GM19463 (cell line): Measurements from ENCODE around the gene SARDH.
"Not testable (repeated sequence)": the region's sequence is repeated elsewhere in the genome, so short reads cannot be mapped to it uniquely, and the experiment has no call there.

Source experiments
- ATAC-seq: cut with Tn5 transposase; IDR thresholded peaks from one replicate; pipeline ENCODE4 v1.9.1; 2021; ENCODE audit warnings: mild to moderate bottlenecking, moderate library complexity; ENCODE audit not compliant: unreplicated experiment

Gene SARDH

GRCh38 chr9:133635533-133636531 is 102.3 kb downstream of the SARDH start, which contains the start of gene DBH:
TSS of gene DBH (plus strand) at chr9:133636363. CDS start at chr9:133636372, 9 bp downstream.
- ATAC-seq = no peak

GRCh38 chr9:133635098-133635497 is 103.1 kb downstream of the SARDH start:
- ATAC-seq = no peak

- no peak for ATAC-seq
These were observed 104.0 kb downstream of the SARDH start for GRCh38 chr9:133634081-133634691.

- ATAC-seq = no peak
These were observed 104.5 kb downstream of the SARDH start for GRCh38 chr9:133633681-133634080.

- ATAC-seq = no peak
These were observed 105.1 kb downstream of the SARDH start for GRCh38 chr9:133632806-133633680.

- ATAC-seq = no peak
These were observed 107.0 kb downstream of the SARDH start for GRCh38 chr9:133631111-133631510.

- ATAC-seq = no peak
These were observed 108.7 kb downstream of the SARDH start for GRCh38 chr9:133629221-133630110.

- no peak for ATAC-seq
These were observed 109.4 kb downstream of the SARDH start for GRCh38 chr9:133628766-133629165.

GRCh38 chr9:133627341-133627740 is 110.8 kb downstream of the SARDH start:
- no peak for ATAC-seq

GRCh38 chr9:133626008-133626407 is 112.1 kb downstream of the SARDH start:
- not testable (repeated sequence) for ATAC-seq

- no peak for ATAC-seq
These were observed 115.6 kb downstream of the SARDH start for GRCh38 chr9:133622555-133622954.

GRCh38 chr9:133621725-133622267 is 116.4 kb downstream of the SARDH start:
- ATAC-seq = no peak

- ATAC-seq = no peak
These were observed 118.4 kb downstream of the SARDH start for GRCh38 chr9:133619791-133620190.

GRCh38 chr9:133618726-133619125 is 119.4 kb downstream of the SARDH start:
- ATAC-seq = no peak

GRCh38 chr9:133616643-133617405 is 121.3 kb downstream of the SARDH start:
- ATAC-seq = no peak

GRCh38 chr9:133615606-133616188 is 122.5 kb downstream of the SARDH start:
- no peak for ATAC-seq

- no peak for ATAC-seq
These were observed 123.0 kb downstream of the SARDH start for GRCh38 chr9:133615186-133615585.

GRCh38 chr9:133614678-133615077 is 123.5 kb downstream of the SARDH start:
- no peak for ATAC-seq

- ATAC-seq = no peak
These were observed 124.1 kb downstream of the SARDH start for GRCh38 chr9:133614056-133614455.
